ENCODE measurements around the gene FYN.

DNA sequence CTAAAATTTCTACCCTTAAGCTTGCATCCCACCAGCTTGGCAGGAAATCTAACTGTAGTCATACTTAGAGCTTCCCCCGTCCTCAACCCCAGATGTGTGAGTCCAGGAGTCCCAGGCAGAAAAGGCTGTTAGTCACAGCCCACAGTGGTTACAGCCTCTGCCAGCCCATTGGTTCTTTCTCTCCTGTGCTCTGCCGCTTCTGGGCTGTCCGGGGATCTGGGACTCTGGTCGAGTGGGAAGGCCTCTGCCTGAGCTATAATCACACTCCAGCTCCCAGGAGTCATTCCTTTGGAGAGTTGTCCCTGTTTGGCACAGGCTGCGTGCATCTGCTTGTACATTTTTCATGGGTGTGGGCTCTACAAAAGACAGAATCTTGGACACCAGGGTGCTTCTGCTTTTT lies 45.6 kb upstream of the FYN start:
- TF ChIP-seq POLR2A (IDR thresholded peaks at IDR 0.05; ENCODE audit: low read length) = no peak
- no peak for TF ChIP-seq RAD21 (conservative IDR thresholded peaks at IDR 0.05 in 1 of 2, IDR thresholded peaks at IDR 0.05 in 1 of 2)
- no peak for TF ChIP-seq JUNB (IDR thresholded peaks at IDR 0.05)
- TF ChIP-seq, protein P1, sequence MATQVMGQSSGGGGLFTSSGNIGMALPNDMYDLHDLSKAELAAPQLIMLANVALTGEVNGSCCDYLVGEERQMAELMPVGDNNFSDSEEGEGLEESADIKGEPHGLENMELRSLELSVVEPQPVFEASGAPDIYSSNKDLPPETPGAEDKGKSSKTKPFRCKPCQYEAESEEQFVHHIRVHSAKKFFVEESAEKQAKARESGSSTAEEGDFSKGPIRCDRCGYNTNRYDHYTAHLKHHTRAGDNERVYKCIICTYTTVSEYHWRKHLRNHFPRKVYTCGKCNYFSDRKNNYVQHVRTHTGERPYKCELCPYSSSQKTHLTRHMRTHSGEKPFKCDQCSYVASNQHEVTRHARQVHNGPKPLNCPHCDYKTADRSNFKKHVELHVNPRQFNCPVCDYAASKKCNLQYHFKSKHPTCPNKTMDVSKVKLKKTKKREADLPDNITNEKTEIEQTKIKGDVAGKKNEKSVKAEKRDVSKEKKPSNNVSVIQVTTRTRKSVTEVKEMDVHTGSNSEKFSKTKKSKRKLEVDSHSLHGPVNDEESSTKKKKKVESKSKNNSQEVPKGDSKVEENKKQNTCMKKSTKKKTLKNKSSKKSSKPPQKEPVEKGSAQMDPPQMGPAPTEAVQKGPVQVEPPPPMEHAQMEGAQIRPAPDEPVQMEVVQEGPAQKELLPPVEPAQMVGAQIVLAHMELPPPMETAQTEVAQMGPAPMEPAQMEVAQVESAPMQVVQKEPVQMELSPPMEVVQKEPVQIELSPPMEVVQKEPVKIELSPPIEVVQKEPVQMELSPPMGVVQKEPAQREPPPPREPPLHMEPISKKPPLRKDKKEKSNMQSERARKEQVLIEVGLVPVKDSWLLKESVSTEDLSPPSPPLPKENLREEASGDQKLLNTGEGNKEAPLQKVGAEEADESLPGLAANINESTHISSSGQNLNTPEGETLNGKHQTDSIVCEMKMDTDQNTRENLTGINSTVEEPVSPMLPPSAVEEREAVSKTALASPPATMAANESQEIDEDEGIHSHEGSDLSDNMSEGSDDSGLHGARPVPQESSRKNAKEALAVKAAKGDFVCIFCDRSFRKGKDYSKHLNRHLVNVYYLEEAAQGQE (IDR thresholded peaks at IDR 0.05) = no peak
- TF ChIP-seq, protein P2, sequence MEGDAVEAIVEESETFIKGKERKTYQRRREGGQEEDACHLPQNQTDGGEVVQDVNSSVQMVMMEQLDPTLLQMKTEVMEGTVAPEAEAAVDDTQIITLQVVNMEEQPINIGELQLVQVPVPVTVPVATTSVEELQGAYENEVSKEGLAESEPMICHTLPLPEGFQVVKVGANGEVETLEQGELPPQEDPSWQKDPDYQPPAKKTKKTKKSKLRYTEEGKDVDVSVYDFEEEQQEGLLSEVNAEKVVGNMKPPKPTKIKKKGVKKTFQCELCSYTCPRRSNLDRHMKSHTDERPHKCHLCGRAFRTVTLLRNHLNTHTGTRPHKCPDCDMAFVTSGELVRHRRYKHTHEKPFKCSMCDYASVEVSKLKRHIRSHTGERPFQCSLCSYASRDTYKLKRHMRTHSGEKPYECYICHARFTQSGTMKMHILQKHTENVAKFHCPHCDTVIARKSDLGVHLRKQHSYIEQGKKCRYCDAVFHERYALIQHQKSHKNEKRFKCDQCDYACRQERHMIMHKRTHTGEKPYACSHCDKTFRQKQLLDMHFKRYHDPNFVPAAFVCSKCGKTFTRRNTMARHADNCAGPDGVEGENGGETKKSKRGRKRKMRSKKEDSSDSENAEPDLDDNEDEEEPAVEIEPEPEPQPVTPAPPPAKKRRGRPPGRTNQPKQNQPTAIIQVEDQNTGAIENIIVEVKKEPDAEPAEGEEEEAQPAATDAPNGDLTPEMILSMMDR (IDR thresholded peaks at IDR 0.05) = no peak
- TF ChIP-seq, protein P3, sequence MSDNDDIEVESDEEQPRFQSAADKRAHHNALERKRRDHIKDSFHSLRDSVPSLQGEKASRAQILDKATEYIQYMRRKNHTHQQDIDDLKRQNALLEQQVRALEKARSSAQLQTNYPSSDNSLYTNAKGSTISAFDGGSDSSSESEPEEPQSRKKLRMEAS (IDR thresholded peaks at IDR 0.05) = no peak
- no peak for TF ChIP-seq EP300 (IDR thresholded peaks at IDR 0.05)
- TF ChIP-seq MAFK (IDR thresholded peaks at IDR 0.05; ENCODE audit: partially characterized antibody) = no peak
